ENCODE results near the gene CCT7. TPM values are rescaled to one million over a fixed set of nuclear protein-coding genes. Genes with fewer than 3 reads are reported as not detected.

The CCT7 gene
- total RNA-seq, result 155 TPM

GRCh38 chr2:73233932-73234832 is at the start of gene CCT7:
Gene CCT7 (plus strand): TSS chr2:73234308. CDS start chr2:73234379, 71 bp downstream.

GRCh38 chr2:73202156-73203054 is 31.7 kb upstream of the CCT7 start, which contains the start of gene NOTO:
Gene NOTO (plus strand): TSS chr2:73202574. CDS start chr2:73202667, 93 bp downstream.

GRCh38 chr2:73214120-73215035 is 19.7 kb upstream of the CCT7 start, which contains the start of gene SMYD5:
Gene SMYD5 (plus strand): TSS chr2:73214245. CDS start chr2:73214267, 22 bp downstream.

GRCh38 chr2:73233154-73233931 is 765 bp upstream of the CCT7 start, which contains the start of gene PRADC1:
Gene PRADC1 (minus strand): TSS chr2:73233239. CDS start chr2:73233160, 79 bp downstream.

GRCh38 chr2:73284296-73285158 is 50.4 kb downstream of the CCT7 start, which contains the start of gene FBXO41:
Gene FBXO41 (minus strand): TSS chr2:73284478. CDS start chr2:73269630, 14,848 bp downstream.

GRCh38 chr2:73293534-73294171 is 59.5 kb downstream of the CCT7 start, which contains the start of gene EGR4:
Gene EGR4 (minus strand): TSS chr2:73293548. CDS start chr2:73293317, 231 bp downstream.

Small RNAs within 50 kb of the gene (small RNA-seq; reads per million reads assigned to genes)
- gene RNU6-111P (ENCODE audit: low replicate concordance), result not detected

Other genes starting within 250 kb of the CCT7 start
- gene SFXN5, start 162.6 kb upstream of the CCT7 start, total RNA-seq, result 31.6 TPM
- gene RAB11FIP5, start 121.4 kb upstream of the CCT7 start, total RNA-seq, result 9.1 TPM
- not detected for gene NOTO, start 31.7 kb upstream of the CCT7 start, total RNA-seq
- 32.9 TPM for gene SMYD5, start 20.1 kb upstream of the CCT7 start, total RNA-seq
- 6.9 TPM for gene PRADC1, start 1.1 kb upstream of the CCT7 start, total RNA-seq
- 28.8 TPM for gene FBXO41, start 50.2 kb downstream of the CCT7 start, total RNA-seq
- not detected for gene EGR4, start 59.2 kb downstream of the CCT7 start, total RNA-seq
- gene ALMS1, start 151.5 kb downstream of the CCT7 start, total RNA-seq, result 145 TPM